PC-9 (cell line): ENCODE data around the gene COX4I1.

Experiments used
- CTCF ChIP-seq: fragments of 200-600 bp; sonication (generic); conservative IDR thresholded peaks from 2 replicates; pipeline ENCODE4 v1.6.1; 2017; ENCODE audit warnings: mixed run types, antibody characterized with exemption, mild to moderate bottlenecking, moderate library complexity
- EZH2 ChIP-seq: fragments of 200-600 bp; sonication (generic); IDR thresholded peaks from 2 replicates; pipeline ENCODE4 v1.8.0; 2017; ENCODE audit warnings: antibody characterized with exemption, low read depth

GRCh38 chr16:85751698-85752501 lies 47.6 kb upstream of the COX4I1 start:
- TF ChIP-seq CTCF (no peak), EZH2 (no peak)
